ENCODE data around the gene NR5A2.
"Not testable (repeated sequence)": the region's sequence is repeated elsewhere in the genome, so short reads cannot be mapped to it uniquely, and the experiment has no call there.

Gene NR5A2

GRCh38 chr1:200166411-200166810, 138.9 kb downstream of the NR5A2 start:
- DNase-seq = no peak

GRCh38 chr1:200168926-200169325, 141.4 kb downstream of the NR5A2 start:
- DNase-seq = no peak

GRCh38 chr1:200172311-200172710, 144.8 kb downstream of the NR5A2 start:
- DNase-seq = no peak

GRCh38 chr1:200173097-200173618, 145.6 kb downstream of the NR5A2 start:
- DNase-seq = no peak

- DNase-seq = no peak
Measured at GRCh38 chr1:200174525-200175295, 147.2 kb downstream of the NR5A2 start.

DNA sequence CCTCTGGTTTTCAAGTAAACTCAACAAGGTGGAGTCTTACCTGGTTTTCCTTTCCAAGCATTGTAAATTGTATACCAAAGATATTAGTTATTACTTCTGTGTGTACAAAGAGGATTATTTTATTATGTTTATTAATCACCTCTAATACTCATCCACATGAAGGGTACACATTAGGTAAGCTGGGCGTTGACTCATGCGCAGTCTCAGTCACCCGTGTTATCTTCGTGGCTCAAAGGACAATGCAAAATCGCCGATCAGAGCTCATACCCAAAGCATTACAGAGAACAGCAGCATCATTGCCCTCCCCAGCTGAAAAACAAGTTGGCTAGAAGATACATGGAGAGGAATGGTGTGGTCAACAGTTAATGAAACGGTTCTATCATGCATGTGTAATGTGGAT, 148.7 kb downstream of the NR5A2 start:
- no peak for DNase-seq

GRCh38 chr1:200176798-200177197, 149.3 kb downstream of the NR5A2 start:
- DNase-seq = no peak

DNA sequence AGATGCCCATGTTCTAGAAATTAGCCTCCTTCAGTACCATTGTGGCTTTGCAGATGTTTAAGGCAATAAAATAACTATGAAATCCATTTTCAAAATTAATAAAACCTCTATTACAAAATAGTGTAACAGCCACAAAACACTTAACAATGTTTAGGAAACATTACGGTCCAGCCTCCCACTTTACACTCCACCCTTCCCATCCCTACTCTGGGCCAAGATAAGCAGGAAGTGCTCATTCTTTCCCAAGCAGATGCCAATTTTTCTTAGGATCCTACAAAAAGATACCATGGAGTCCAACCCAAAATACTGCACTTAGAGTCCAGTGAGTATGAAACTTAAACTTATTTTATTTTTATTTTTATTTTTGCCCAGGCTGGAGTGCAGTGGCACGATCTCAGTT, 150.8 kb downstream of the NR5A2 start:
- DNase-seq = no peak

DNA sequence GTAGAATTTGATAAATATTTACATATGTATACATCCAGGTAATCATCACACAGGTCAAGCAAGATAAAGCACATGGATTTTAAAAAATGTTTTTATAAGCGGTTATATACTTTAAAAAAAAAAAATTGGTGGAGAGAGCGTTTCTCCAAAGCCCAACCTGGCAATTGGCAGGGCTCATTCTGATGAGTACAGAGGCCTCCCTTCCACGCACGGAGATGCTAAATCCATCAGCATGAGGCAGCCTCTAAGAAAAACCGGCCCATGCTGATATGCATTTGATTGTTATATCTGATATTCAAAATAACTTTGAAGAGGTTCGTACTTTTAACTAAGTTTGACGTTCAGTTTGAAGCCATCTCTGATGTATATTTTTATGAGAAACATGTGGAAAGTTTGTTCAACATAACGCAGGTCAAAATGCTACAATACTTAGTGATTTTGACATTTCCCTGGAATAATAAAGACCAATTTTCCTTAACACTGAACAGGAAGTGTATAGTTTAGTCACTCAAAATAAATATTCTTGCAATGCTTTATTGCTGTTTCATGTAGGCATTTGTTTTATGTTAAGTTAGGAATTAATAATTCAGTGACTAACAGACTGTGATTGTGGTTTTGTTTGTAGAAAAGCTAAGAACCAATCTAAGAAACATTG, 151.7 kb downstream of the NR5A2 start:
- no peak for DNase-seq

- no peak for DNase-seq
Measured at GRCh38 chr1:200179781-200180160, 152.3 kb downstream of the NR5A2 start.

- no peak for DNase-seq
Measured at GRCh38 chr1:200180821-200181220, 153.3 kb downstream of the NR5A2 start.

- DNase-seq = no peak
Measured at GRCh38 chr1:200181861-200182260, 154.4 kb downstream of the NR5A2 start.

- no peak for DNase-seq
Measured at GRCh38 chr1:200182701-200183100, 155.2 kb downstream of the NR5A2 start.

DNA sequence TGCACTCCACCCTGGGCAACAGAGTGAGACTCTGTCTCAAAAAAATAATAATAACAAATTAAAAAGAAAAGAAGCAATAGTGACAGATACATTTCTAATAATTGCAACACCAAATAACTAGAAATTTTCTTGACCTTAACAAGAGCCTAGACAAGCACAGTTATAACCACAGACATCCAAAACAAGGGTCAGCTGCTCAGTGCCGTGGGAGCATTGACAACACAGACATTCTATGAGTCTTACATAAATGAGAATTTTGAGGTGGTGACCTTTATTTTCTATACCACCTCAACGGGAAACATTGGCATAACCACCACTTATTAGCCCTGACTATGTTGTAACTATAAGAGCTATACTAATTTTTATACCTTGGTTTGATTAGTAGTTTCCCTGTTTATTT, 156.1 kb downstream of the NR5A2 start:
- no peak for DNase-seq

DNA sequence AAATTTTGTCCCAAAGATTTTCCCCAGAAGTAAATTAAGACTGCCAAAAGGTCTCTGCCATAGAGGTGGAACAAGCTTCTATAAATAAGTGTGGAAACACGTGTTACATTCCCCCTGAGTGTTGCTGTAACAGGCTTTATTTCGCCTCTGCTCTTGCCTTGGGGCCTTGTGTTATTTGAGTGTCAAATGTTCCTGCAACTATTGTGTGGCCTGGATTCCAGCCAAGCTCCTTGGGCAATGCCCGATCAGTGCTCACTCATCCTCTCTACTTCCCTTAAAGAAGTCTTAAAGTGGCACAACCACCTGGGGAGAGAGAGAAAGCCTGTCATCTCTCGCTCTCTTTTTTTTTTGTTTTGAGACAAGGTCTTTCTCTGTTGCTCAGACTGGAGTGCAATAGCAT, 156.7 kb downstream of the NR5A2 start:
- DNase-seq = no peak

GRCh38 chr1:200185191-200185590, 157.7 kb downstream of the NR5A2 start:
- not testable (repeated sequence) for DNase-seq

- DNase-seq = not testable (repeated sequence)
Measured at GRCh38 chr1:200187332-200187731, 159.8 kb downstream of the NR5A2 start.

GRCh38 chr1:200191993-200192392, 164.5 kb downstream of the NR5A2 start:
- no peak for DNase-seq

- no peak for DNase-seq
Measured at GRCh38 chr1:200194477-200194876, 167.0 kb downstream of the NR5A2 start.

DNA sequence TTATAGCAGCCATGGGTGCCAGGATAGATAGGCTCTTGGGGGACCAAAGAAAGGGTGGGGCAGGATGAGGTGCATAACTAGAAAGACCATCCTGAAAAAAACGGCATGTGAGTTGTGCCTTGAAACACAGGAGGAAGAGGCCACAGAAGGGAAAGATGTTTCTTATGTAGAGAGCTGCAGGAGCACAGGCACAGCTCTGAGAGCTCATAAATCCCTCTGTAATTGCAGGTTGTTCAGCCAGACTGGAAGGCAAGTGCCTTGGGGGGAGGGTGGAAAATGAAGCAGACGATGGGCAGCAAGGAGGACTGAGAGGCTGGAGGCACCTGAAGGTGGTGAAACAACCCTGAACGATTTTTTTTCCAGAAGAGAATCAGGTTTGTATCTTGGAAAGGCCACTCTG, 170.7 kb downstream of the NR5A2 start:
- no peak for DNase-seq

GRCh38 chr1:200205216-200205995, 177.9 kb downstream of the NR5A2 start:
- DNase-seq = no peak

DNA sequence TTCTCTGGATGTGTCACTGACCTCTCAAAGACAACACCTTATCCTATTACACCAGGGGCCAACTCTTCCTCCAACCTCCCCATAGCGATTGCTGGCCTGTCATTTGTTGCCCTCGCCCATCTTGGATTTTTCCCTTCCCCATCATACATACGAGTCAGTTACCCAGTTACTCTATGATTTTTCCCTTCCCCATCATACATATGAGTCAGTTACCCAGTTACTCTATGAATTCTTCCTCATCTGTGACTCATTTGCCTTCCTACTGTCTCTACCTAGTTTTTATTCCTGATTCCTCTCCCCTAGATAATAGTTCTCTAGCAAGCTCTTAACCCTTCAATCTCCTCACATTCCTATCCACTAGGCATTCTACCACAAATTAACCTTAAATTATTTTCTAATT, 178.8 kb downstream of the NR5A2 start:
- no peak for DNase-seq

GRCh38 chr1:200206761-200207160, 179.3 kb downstream of the NR5A2 start:
- DNase-seq = no peak

- no peak for DNase-seq
Measured at GRCh38 chr1:200207711-200208126, 180.2 kb downstream of the NR5A2 start.

All from central memory CD4-positive, alpha-beta T cell (primary cell).